IMR-90 (cell line): Measurements from ENCODE around the gene EPN2. TPM values are rescaled to one million over a fixed set of nuclear protein-coding genes. Genes with fewer than 3 reads are reported as not detected.

Experiments
- ATAC-seq: fragments of 200-7000 bp; cut with Tn5 transposase; 2 replicates; pipeline ENCODE4 v1.9.1; 2020; ENCODE audit warnings: low read depth, mild to moderate bottlenecking, moderate library complexity
- BruUV-seq: library from RNA; stranded (reverse); fragments of 400-500 nt; replicated peaks from 2 replicates; lab custom pipeline; 2021; lab: Mats Ljungman, UMichigan
- CTCF ChIA-PET: fragments of 300-600 bp; formaldehyde crosslinking; extraction: SDS; loops from one replicate; lab custom pipeline; 2021; ENCODE audit warnings: antibody characterized with exemption; lab: Yijun Ruan, JAX
- POLR2A ChIA-PET: fragments of 300-600 bp; sonication (Branson Sonifier 250); formaldehyde crosslinking; loops from one replicate; lab custom pipeline; 2022; ENCODE audit warnings: antibody characterized with exemption; ENCODE audit not compliant: unreplicated experiment; lab: Charles Lee
- DNase-seq: peaks from one replicate; pipeline ENCODE4 v3.0.0; 2013
- H2AFZ ChIP-seq: replicated peaks from 2 replicates; pipeline ENCODE3; 2013; ENCODE audit warnings: low read length, mild to moderate bottlenecking; ENCODE audit not compliant: poor library complexity
- H2AK5ac ChIP-seq: 2 replicates; pipeline ENCODE4 v1.6.1; 2013; ENCODE audit warnings: low read depth, low read length, inconsistent platforms
- H2AK9ac ChIP-seq: replicated peaks from 2 replicates; pipeline ENCODE3; 2013; ENCODE audit warnings: mild to moderate bottlenecking, low read depth, low read length, moderate library complexity; ENCODE audit not compliant: poor library complexity
- H2BK120ac ChIP-seq: 2 replicates; pipeline ENCODE4 v1.6.1; 2013; ENCODE audit warnings: low read depth, low read length, inconsistent platforms
- H2BK15ac ChIP-seq: 3 replicates; pipeline ENCODE4 v1.6.1; 2013; ENCODE audit warnings: low read depth, low read length, inconsistent platforms
- H2BK20ac ChIP-seq: 2 replicates; pipeline ENCODE4 v1.6.1; 2013; ENCODE audit warnings: low read depth, mild to moderate bottlenecking, inconsistent platforms, low read length, moderate library complexity
- H2BK5ac ChIP-seq: 2 replicates; pipeline ENCODE4 v1.6.1; 2013; ENCODE audit warnings: mild to moderate bottlenecking, low read depth, low read length, inconsistent platforms; ENCODE audit not compliant: poor library complexity, severe bottlenecking
- H3K14ac ChIP-seq: replicated peaks from 2 replicates; pipeline ENCODE4 v1.6.1; 2013; ENCODE audit warnings: low read depth, low read length, inconsistent platforms
- H3K18ac ChIP-seq: 2 replicates; pipeline ENCODE4 v1.6.1; 2013; ENCODE audit warnings: low read depth, low read length, control low read depth
- H3K23ac ChIP-seq: 2 replicates; pipeline ENCODE4 v1.6.1; 2013; ENCODE audit warnings: low read depth, low read length, inconsistent platforms
- H3K27ac ChIP-seq: 2 replicates; pipeline ENCODE4 v1.5.1; 2013; ENCODE audit warnings: mild to moderate bottlenecking, control low read depth, low read length; ENCODE audit not compliant: insufficient read depth
- H3K27me3 ChIP-seq: 2 replicates; pipeline ENCODE4 v1.6.1; 2013; ENCODE audit warnings: low read length; ENCODE audit not compliant: control insufficient read depth, insufficient read depth
- H3K36me3 ChIP-seq: 2 replicates; pipeline ENCODE4 v1.6.1; 2013; ENCODE audit warnings: low read length, mixed read lengths; ENCODE audit not compliant: control insufficient read depth, insufficient read depth
- H3K4ac ChIP-seq: 2 replicates; pipeline ENCODE4 v1.6.1; 2013; ENCODE audit warnings: low read depth, low read length, inconsistent platforms
- H3K4me1 ChIP-seq: 2 replicates; pipeline ENCODE4 v1.6.1; 2013; ENCODE audit warnings: low read length, mixed read lengths; ENCODE audit not compliant: control insufficient read depth, insufficient read depth
- H3K4me2 ChIP-seq: 2 replicates; pipeline ENCODE4 v1.6.1; 2013; ENCODE audit warnings: low read depth, mild to moderate bottlenecking, control low read depth, low read length, moderate library complexity
- H3K4me3 ChIP-seq: 2 replicates; pipeline ENCODE4 v1.5.1; 2013; ENCODE audit warnings: low read depth, mild to moderate bottlenecking, control low read depth, low read length, moderate library complexity; ENCODE audit not compliant: insufficient read depth
- H3K56ac ChIP-seq: 2 replicates; pipeline ENCODE4 v1.6.1; 2013; ENCODE audit warnings: low read length, inconsistent platforms; ENCODE audit not compliant: insufficient read depth; ENCODE audit errors: extremely low read depth
- H3K79me1 ChIP-seq, 2 experiments: 2 replicates each; pipeline ENCODE4 v1.6.1; 2013; ENCODE audit warnings: low read length in 2 of 2, inconsistent platforms in 1 of 2, low read depth in 1 of 2
- H3K9ac ChIP-seq: 2 replicates; pipeline ENCODE4 v1.6.1; 2013; ENCODE audit warnings: low read depth, low read length, control low read depth
- H3K9me1 ChIP-seq: 2 replicates; pipeline ENCODE4 v1.6.1; 2013; ENCODE audit warnings: low read length, inconsistent platforms; ENCODE audit not compliant: insufficient read depth
- H3K9me3 ChIP-seq: 2 replicates; pipeline ENCODE4 v1.6.1; 2013; ENCODE audit warnings: low read length; ENCODE audit not compliant: control insufficient read depth, insufficient read depth
- H4K20me1 ChIP-seq: 2 replicates; pipeline ENCODE4 v1.6.1; 2013; ENCODE audit warnings: low read length, inconsistent platforms; ENCODE audit not compliant: insufficient read depth
- H4K5ac ChIP-seq: 2 replicates; pipeline ENCODE4 v1.6.1; 2013; ENCODE audit warnings: mild to moderate bottlenecking, low read depth, low read length, control low read depth
- H4K8ac ChIP-seq, 2 experiments: 2 replicates each; pipeline ENCODE4 v1.6.1; 2013; ENCODE audit warnings: low read depth in 2 of 2, low read length in 2 of 2, control low read depth in 1 of 2, inconsistent platforms in 1 of 2
- H4K91ac ChIP-seq: 2 replicates; pipeline ENCODE4 v1.6.1; 2013; ENCODE audit warnings: low read depth, low read length, inconsistent platforms; ENCODE audit not compliant: insufficient read depth
- FOS ChIP-seq: fragments of 150-350 bp; IDR thresholded peaks from 2 replicates; pipeline ENCODE4 v1.6.1; 2016; ENCODE audit warnings: low read depth, low read length
- MAZ ChIP-seq: IDR thresholded peaks from 2 replicates; pipeline ENCODE4 v1.6.1; 2012; ENCODE audit warnings: low read depth, mild to moderate bottlenecking, low read length, improper control_type of control experiment, moderate library complexity, borderline replicate concordance
- NFE2L2 ChIP-seq: fragments of 150-350 bp; IDR thresholded peaks from 2 replicates; pipeline ENCODE4 v1.6.1; 2016; ENCODE audit warnings: low read depth, mild to moderate bottlenecking, low read length
- POLR2A ChIP-seq: IDR thresholded peaks from 2 replicates; pipeline ENCODE4 v1.6.1; 2012; ENCODE audit warnings: mild to moderate bottlenecking, low read depth, low read length
- RCOR1 ChIP-seq: IDR thresholded peaks from 2 replicates; pipeline ENCODE4 v1.6.1; 2012; ENCODE audit warnings: mild to moderate bottlenecking, low read length, improper control_type of control experiment; ENCODE audit not compliant: insufficient replicate concordance
- RFX5 ChIP-seq: IDR thresholded peaks from 2 replicates; pipeline ENCODE4 v1.8.0; 2012; ENCODE audit warnings: low read depth, mild to moderate bottlenecking, low read length, moderate library complexity
- SMC3 ChIP-seq: fragments of 150-350 bp; IDR thresholded peaks from 2 replicates; pipeline ENCODE4 v1.6.1; 2016; ENCODE audit warnings: low read depth, mild to moderate bottlenecking, antibody characterized with exemption, low read length, moderate library complexity
- WGBS, 2 experiments: methylation state at CpG; one replicate each; pipeline versions ENCODE4 v1.1.5 to v1.1.7; 2013; ENCODE audit warnings: missing lambda C conversion rate in 2 of 2; ENCODE audit not compliant: insufficient read length in 1 of 2; ENCODE audit errors: extremely low coverage in 2 of 2; 5-methylcytosine and 5-hydroxymethylcytosine counted together
- dilution Hi-C: fragments of 300-500 bp; cut with HindIII; formaldehyde crosslinking; loops from one replicate; pipeline ENCODE4 v1.14.3; 2018; ENCODE audit warnings: low sequenced_read_pairs; ENCODE audit not compliant: unreplicated experiment
- in situ Hi-C: fragments of 300-500 bp; cut with MboI; formaldehyde crosslinking; loops from 3 replicates; pipeline ENCODE4 v1.14.3; 2019; ENCODE audit warnings: low sequenced_read_pairs, inconsistent platforms, mixed read lengths
- intact Hi-C: fragments of 100-400 bp; cut with micrococcal nuclease; formaldehyde crosslinking; loops from 2 replicates; pipeline ENCODE4 v1.10.0; 2022
- polyA plus RNA-seq, 3 experiments: library from polyadenylated mRNA; depleted of rRNA; stranded (reverse); fragments of >200 nt; gene quantifications; 2 replicates each; pipeline ENCODE4 v1.2.3, GENCODE V29; 2012; ENCODE audit warnings: low replicate concordance in 1 of 3
- total RNA-seq: library from RNA; depleted of rRNA; stranded (reverse); fragments of >200 nt; gene quantifications from 2 replicates; pipeline ENCODE4 v1.2.3, GENCODE V29; 2012
- TF ChIP-seq, protein P1 (sequence below): fragments of 150-350 bp; IDR thresholded peaks from 2 replicates; pipeline ENCODE4 v1.6.1; 2017; ENCODE audit warnings: mild to moderate bottlenecking, antibody characterized with exemption, low read length, low read depth

The EPN2 gene
- total and polyA plus RNA-seq, 2 of the 4 experiments (the other 2 are of a cell fraction) = 14.9 to 25.3 TPM

GRCh38 chr17:19316761-19317358 lies 79.7 kb downstream of the EPN2 start:
- Histone ChIP-seq H3K27ac (no peak overlapping the region), H2AK5ac (no peak overlapping the region), H2BK20ac (no peak overlapping the region), H3K4me2 (no peak overlapping the region), H4K5ac (no peak overlapping the region), H2BK15ac (no peak overlapping the region), H3K9me1 (peaks cover 16% of the 10 kb centered on the region), H4K8ac (no peak overlapping the region), H3K4me1 (peaks cover 6% of the 10 kb centered on the region), H3K23ac (no peak overlapping the region), H3K56ac (no peak overlapping the region), H2AFZ (peak overlapping the region; percentile 53), H3K18ac (no peak overlapping the region), H4K91ac (no peak overlapping the region), H3K4ac (0 out of 2 replicates have a peak overlapping the region, but pooled peaks have one; percentile 3), H3K9me3 (no peaks in the 10 kb centered on the region), H2BK5ac (no peak overlapping the region), H3K79me1 (peaks cover 5 to 44% of the 10 kb centered on the region in 2 experiments; a peak in 3 of 4 replicates), H3K27me3 (no peaks in the 10 kb centered on the region), H3K4me3 (no peak overlapping the region), H3K36me3 (peaks cover 33% of the 10 kb centered on the region), H2BK120ac (no peak overlapping the region), H2AK9ac (peak overlapping the region; percentile 92), H4K20me1 (peaks cover 4% of the 10 kb centered on the region; the same call in 1 of the 2 replicates), H3K14ac (no peak overlapping the region), H3K9ac (no peak overlapping the region)
- no peak for TF ChIP-seq RCOR1
- no peak for TF ChIP-seq SMC3
- no peak for TF ChIP-seq POLR2A
- no peak for TF ChIP-seq MAZ
- TF ChIP-seq RFX5 = no peak
- no peak for TF ChIP-seq FOS
- TF ChIP-seq, protein P1, sequence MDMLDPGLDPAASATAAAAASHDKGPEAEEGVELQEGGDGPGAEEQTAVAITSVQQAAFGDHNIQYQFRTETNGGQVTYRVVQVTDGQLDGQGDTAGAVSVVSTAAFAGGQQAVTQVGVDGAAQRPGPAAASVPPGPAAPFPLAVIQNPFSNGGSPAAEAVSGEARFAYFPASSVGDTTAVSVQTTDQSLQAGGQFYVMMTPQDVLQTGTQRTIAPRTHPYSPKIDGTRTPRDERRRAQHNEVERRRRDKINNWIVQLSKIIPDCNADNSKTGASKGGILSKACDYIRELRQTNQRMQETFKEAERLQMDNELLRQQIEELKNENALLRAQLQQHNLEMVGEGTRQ = no peak
- no peak for TF ChIP-seq NFE2L2
- no peak for ATAC-seq
- in situ Hi-C loops = no loop called here
- BruUV-seq = TSS peak; percentile 12
- no CpG with 5 or more reads among the region's 3 CpGs for WGBS, 2 experiments
- DNase-seq = no peak
- ChIA-PET CTCF (no interaction called here), POLR2A (no interaction called here)
- intact Hi-C loops = no loop called here
- dilution Hi-C loops = no loop called here
